CD4-positive, alpha-beta memory T cell (primary cell): ENCODE data around the gene ANTXRL. TPM values are rescaled to one million over a fixed set of nuclear protein-coding genes. Genes with fewer than 3 reads are reported as not detected.
"Not testable (repeated sequence)": the region's sequence is repeated elsewhere in the genome, so short reads cannot be mapped to it uniquely, and the experiment has no call there.

Experiments used
- CTCF ChIA-PET: fragments of 350-600 bp; sonication (Branson Sonifier 250); formaldehyde crosslinking; loops from one replicate; lab custom pipeline; 2021; ENCODE audit warnings: inconsistent platforms; ENCODE audit not compliant: partially characterized antibody; lab: Charles Lee
- POLR2A ChIA-PET: fragments of 350-600 bp; sonication (Branson Sonifier 250); formaldehyde crosslinking; loops from one replicate; lab custom pipeline; 2021; ENCODE audit not compliant: partially characterized antibody; lab: Charles Lee
- DNase-seq, 5 donors: peaks; one replicate each; pipeline versions ENCODE4 v3.0.0 to v3.0.0-alpha.2; 2020 to 2022; ENCODE audit warnings: mixed read lengths in 1 of 5
- H3K27ac ChIP-seq: one replicate; pipeline ENCODE4 v1.7.0; 2013; ENCODE audit warnings: low read depth, low read length
- H3K27me3 ChIP-seq: 2 replicates; pipeline ENCODE4 v1.7.0; 2013; ENCODE audit warnings: mild to moderate bottlenecking, low read length, moderate library complexity; ENCODE audit not compliant: insufficient read depth
- H3K36me3 ChIP-seq: 2 replicates; pipeline ENCODE4 v1.7.0; 2013; ENCODE audit warnings: mild to moderate bottlenecking, low read length, moderate library complexity; ENCODE audit not compliant: insufficient read depth
- H3K4me1 ChIP-seq: 2 replicates; pipeline ENCODE4 v1.7.0; 2013; ENCODE audit warnings: mild to moderate bottlenecking, low read length, moderate library complexity; ENCODE audit not compliant: insufficient read depth
- H3K4me3 ChIP-seq, 2 donors: one replicate each; pipeline ENCODE4 v1.7.0; 2013; ENCODE audit warnings: low read length in 2 of 2, mild to moderate bottlenecking in 1 of 2
- H3K9me3 ChIP-seq, 2 donors: one replicate each; pipeline ENCODE4 v1.7.0; 2013; ENCODE audit warnings: low read length in 2 of 2, control low read depth in 1 of 2; ENCODE audit not compliant: control insufficient read depth in 1 of 2
- H3K27ac Mint-ChIP-seq, 7 donors: one replicate each; pipeline ENCODE4 v1.8.0; 2020 to 2021; ENCODE audit warnings: mixed read lengths in 7 of 7, mild to moderate bottlenecking in 6 of 7, inconsistent platforms in 3 of 7, moderate library complexity in 3 of 7
- H3K27me3 Mint-ChIP-seq, 2 donors: one replicate each; pipeline ENCODE4 v1.8.0; 2020 to 2021; ENCODE audit warnings: mixed read lengths in 2 of 2
- H3K36me3 Mint-ChIP-seq, 2 donors: one replicate each; pipeline ENCODE4 v1.8.0; 2020 to 2021; ENCODE audit warnings: mixed read lengths in 2 of 2, inconsistent platforms in 1 of 2, mild to moderate bottlenecking in 1 of 2
- H3K4me1 Mint-ChIP-seq, 4 donors: one replicate each; pipeline ENCODE4 v1.8.0; 2020 to 2021; ENCODE audit warnings: mixed read lengths in 4 of 4, mild to moderate bottlenecking in 1 of 4
- H3K4me3 Mint-ChIP-seq, 8 donors: one replicate each; pipeline ENCODE4 v1.8.0; 2020 to 2021; ENCODE audit warnings: mixed read lengths in 8 of 8, mild to moderate bottlenecking in 7 of 8, moderate library complexity in 6 of 8, inconsistent platforms in 3 of 8
- H3K9me3 Mint-ChIP-seq, 8 donors: one replicate each; pipeline ENCODE4 v1.8.0; 2020 to 2021; ENCODE audit warnings: mixed read lengths in 8 of 8, mild to moderate bottlenecking in 5 of 8, inconsistent platforms in 3 of 8, moderate library complexity in 1 of 8
- intact Hi-C: fragments of 100-400 bp; cut with micrococcal nuclease; formaldehyde crosslinking; loops from one replicate; pipeline ENCODE4 v1.15.1; 2023
- polyA plus RNA-seq, 2 donors: library from polyadenylated mRNA; unstranded; fragments of 300-500 nt; fragmentation: Illumina TruSeq; gene quantifications; one replicate each; pipeline ENCODE4 v1.2.3, GENCODE V29; 2021
- total RNA-seq, 2 experiments: library from RNA; stranded (reverse); gene quantifications; one replicate each; pipeline ENCODE4 v1.2.3, GENCODE V29; 2021

ANTXRL gene
- total and polyA plus RNA-seq, 4 experiments from 2014 or later, result not detected

DNA sequence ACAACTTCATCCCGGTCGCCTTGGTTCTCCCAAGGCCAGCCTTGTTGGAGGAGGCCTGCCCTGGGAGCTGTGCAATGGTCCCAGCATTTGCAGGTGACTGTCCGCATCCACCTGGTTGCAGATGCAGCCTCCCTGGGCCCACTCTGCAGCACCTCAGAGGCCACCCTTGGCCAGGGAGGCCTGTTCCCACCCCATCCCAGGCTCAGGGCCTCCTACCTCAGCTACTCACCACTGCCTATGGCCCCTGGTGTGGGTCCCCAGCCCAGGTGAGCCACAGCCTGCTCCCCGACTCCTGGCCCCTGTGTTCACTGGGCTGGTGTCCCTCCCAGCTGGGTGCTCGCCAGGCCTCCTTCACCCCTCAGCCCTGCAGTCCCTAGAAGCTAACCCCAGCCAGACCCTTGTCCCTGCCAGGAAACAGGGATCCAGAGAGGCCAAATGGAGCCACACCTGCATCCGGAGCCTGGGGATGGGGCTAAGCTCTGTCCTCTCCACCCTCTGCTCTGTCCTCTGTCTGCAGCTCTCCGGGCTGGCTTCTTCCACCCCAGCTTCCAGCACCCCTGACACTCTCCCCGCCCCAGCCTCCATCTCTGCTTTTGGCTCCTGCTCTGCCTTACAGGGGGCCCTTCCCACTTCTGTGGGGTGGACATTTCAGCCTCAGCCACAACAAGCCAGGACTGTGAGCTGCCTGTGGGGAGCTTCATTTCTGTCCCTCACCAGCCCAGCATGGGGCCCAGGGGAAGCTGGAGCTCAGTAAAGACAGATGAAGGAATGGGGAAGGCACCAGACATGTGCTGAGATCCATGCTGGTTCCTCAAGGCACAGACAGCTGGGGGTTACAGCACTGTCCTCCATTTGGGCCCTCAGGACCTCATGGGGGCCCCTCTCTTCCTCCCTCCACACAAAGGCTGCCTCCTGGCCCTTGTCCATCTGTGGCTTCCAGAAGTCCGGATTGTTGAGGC is 35.6 kb upstream of the ANTXRL start:
- Histone ChIP-seq H3K4me1 (peaks cover under 1% of the 10 kb centered on the region), H3K36me3 (peaks cover 50% of the 10 kb centered on the region), H3K4me3 (no peak overlapping the region), H3K27ac (no peak overlapping the region), H3K9me3 (no peaks in the 10 kb centered on the region), H3K27me3 (no peaks in the 10 kb centered on the region)
- Mint-ChIP-seq H3K27me3 (no peaks in the 10 kb centered on the region), H3K4me1 (peaks cover 5 to 18% (median 11%) of the 10 kb centered on the region in 4 donors), H3K4me3 (no peak overlapping the region), H3K36me3 (peaks cover 3 to 56% of the 10 kb centered on the region in 2 donors), H3K27ac (peak overlapping the region in 4 of 7 donors; percentile 46 to 57 (median 50)), H3K9me3 (no peaks in the 10 kb centered on the region)
- ChIA-PET CTCF (no interaction called here), POLR2A (no interaction called here)
- DNase-seq, result peak in 1 of 5 donors; percentile 31
- intact Hi-C loops, result no loop called here

GRCh38 chr10:46251857-46252847 is 34.6 kb upstream of the ANTXRL start:
- Mint-ChIP-seq H3K4me3 (no peak overlapping the region), H3K27me3 (no peaks in the 10 kb centered on the region), H3K9me3 (no peaks in the 10 kb centered on the region), H3K36me3 (peaks cover 0 to 53% of the 10 kb centered on the region in 2 donors), H3K27ac (no peak overlapping the region), H3K4me1 (peaks cover 8 to 19% (median 12%) of the 10 kb centered on the region in 4 donors)
- H3K36me3 ChIP-seq, result peaks cover 50% of the 10 kb centered on the region
- H3K27ac ChIP-seq, result no peak overlapping the region
- ChIA-PET POLR2A (no interaction called here), CTCF (no interaction called here)
- intact Hi-C loops, result no loop called here
- peak in 1 of 5 donors; percentile 24 for DNase-seq
- no peaks in the 10 kb centered on the region for H3K9me3 ChIP-seq
- peaks cover 4% of the 10 kb centered on the region for H3K4me1 ChIP-seq
- H3K27me3 ChIP-seq, result no peaks in the 10 kb centered on the region
- H3K4me3 ChIP-seq, result no peak overlapping the region

DNA sequence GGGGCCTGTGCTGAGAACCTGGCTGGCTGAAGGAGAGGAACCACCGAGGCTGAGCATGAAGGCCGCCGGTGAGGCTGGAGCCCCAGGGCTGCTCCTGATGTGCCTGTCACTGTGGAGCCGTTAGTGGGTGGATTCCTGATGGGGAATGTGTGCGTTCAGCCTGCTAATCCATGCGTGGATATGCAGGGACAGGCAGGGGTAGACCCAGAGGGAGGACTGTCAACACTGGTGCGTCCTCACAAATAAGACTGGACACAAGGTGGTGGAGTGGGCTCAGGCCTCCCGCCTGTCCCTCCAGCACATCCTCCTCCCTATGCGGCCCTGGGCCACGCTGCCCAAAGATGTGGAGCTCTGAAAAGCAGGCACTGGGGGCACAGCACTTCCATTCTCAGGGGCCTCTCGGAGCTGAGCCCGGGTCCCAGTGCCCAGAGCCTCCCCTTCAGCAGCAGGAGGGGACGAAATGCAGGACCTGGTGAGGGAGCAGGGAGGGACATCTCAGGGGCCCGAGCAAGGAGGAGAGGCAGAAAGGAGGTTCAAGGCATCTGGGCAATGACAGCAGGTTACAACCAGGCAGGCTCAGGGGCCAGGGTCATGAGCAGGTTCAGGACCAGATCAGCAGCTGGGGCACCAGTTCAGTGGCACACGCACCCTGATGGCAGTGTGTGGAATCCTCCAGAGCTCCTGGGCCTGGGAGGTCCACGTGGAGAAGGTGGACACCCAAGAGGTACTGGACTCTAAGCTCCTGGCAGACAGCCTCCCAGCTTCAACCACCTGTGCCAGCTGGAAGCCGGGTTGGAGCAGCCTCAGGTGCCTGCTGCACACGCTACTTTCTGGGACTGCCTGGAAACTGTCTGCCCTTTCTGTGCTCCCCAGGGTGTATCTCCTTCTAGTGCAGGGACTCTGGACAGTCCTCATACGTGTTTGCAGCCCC is 33.5 kb upstream of the ANTXRL start:
- intact Hi-C loops, result no loop called here
- DNase-seq, result peak in 1 of 5 donors; percentile 36
- peaks cover 0 to 55% of the 10 kb centered on the region in 2 donors for H3K36me3 Mint-ChIP-seq
- H3K4me1 Mint-ChIP-seq, result peaks cover 12 to 26% (median 21%) of the 10 kb centered on the region in 4 donors
- no peaks in the 10 kb centered on the region for H3K27me3 Mint-ChIP-seq
- Histone ChIP-seq H3K4me1 (peaks cover 4% of the 10 kb centered on the region), H3K27ac (no peak overlapping the region), H3K4me3 (no peak overlapping the region), H3K27me3 (no peaks in the 10 kb centered on the region), H3K9me3 (no peaks in the 10 kb centered on the region), H3K36me3 (peaks cover 44% of the 10 kb centered on the region)
- POLR2A ChIA-PET, result no interaction called here
- no peak overlapping the region for H3K4me3 Mint-ChIP-seq
- H3K9me3 Mint-ChIP-seq, result no peaks in the 10 kb centered on the region
- CTCF ChIA-PET, result interaction anchor here (1.0 kb wide), 1 partner anchor 19 kb away, joined by 3 read pairs; no protein-coding TSS in a partner anchor
- H3K27ac Mint-ChIP-seq, result peak overlapping the region in 1 of 7 donors; percentile 52

- Histone ChIP-seq H3K27me3 (no peaks in the 10 kb centered on the region), H3K36me3 (peaks cover 40% of the 10 kb centered on the region), H3K27ac (no peak overlapping the region), H3K4me3 (no peak overlapping the region), H3K9me3 (no peaks in the 10 kb centered on the region), H3K4me1 (peaks cover 4% of the 10 kb centered on the region)
- peaks cover 3 to 54% of the 10 kb centered on the region in 2 donors for H3K36me3 Mint-ChIP-seq
- CTCF ChIA-PET, result interaction anchor here (1.0 kb wide), 1 partner anchor 19 kb away, joined by 3 read pairs; no protein-coding TSS in a partner anchor
- intact Hi-C loops, result no loop called here
- peaks cover 17 to 28% (median 26%) of the 10 kb centered on the region in 4 donors for H3K4me1 Mint-ChIP-seq
- H3K9me3 Mint-ChIP-seq, result no peaks in the 10 kb centered on the region
- peak in 1 of 5 donors; percentile 16 for DNase-seq
- POLR2A ChIA-PET, result no interaction called here
- H3K4me3 Mint-ChIP-seq, result no peak overlapping the region
- no peak overlapping the region for H3K27ac Mint-ChIP-seq
- no peaks in the 10 kb centered on the region for H3K27me3 Mint-ChIP-seq
Observed at GRCh38 chr10:46254007-46254383, 32.8 kb upstream of the ANTXRL start.

- H3K4me1 ChIP-seq, result peaks cover 4% of the 10 kb centered on the region
- H3K36me3 ChIP-seq, result peaks cover 40% of the 10 kb centered on the region
- H3K4me1 Mint-ChIP-seq, result peaks cover 17 to 28% (median 26%) of the 10 kb centered on the region in 4 donors
- intact Hi-C loops, result no loop called here
- no peak overlapping the region for H3K27ac ChIP-seq
- H3K27me3 ChIP-seq, result no peaks in the 10 kb centered on the region
- no peaks in the 10 kb centered on the region for H3K9me3 ChIP-seq
- H3K36me3 Mint-ChIP-seq, result peaks cover 3 to 53% of the 10 kb centered on the region in 2 donors
- no peak overlapping the region for H3K4me3 ChIP-seq
- H3K4me3 Mint-ChIP-seq, result no peak overlapping the region
- no peaks in the 10 kb centered on the region for H3K9me3 Mint-ChIP-seq
- ChIA-PET CTCF (interaction anchor here (3.1 kb wide), 1 partner anchor 12 kb away, joined by 12 read pairs; no protein-coding TSS in a partner anchor), POLR2A (no interaction called here)
- H3K27me3 Mint-ChIP-seq, result no peaks in the 10 kb centered on the region
- peak in 1 of 5 donors; percentile 19 for DNase-seq
- peak overlapping the region in 3 of 7 donors; percentile 19 to 68 (median 43) for H3K27ac Mint-ChIP-seq
Observed at GRCh38 chr10:46254467-46254866, 32.3 kb upstream of the ANTXRL start.

DNA sequence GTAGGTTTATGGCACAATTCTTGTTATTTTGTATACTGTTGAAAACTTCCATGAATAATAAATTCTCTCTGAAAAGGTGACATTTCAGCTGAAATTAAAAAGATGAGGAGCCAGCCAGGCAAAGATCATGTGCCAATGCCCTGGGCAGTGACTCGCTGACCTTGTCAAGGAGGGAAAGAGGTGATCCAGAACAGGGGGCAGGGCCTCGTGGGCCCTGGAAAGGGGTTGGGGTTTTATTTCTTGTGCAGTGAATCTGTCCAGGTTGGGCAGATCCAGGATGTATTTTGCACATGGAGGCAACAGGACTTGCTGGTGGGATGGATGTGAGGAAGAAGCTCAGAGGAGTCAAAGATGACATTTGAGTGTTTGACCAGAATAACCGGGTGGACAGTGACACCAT is 31.6 kb upstream of the ANTXRL start:
- intact Hi-C loops, H3K4me1 ChIP-seq, H3K9me3 ChIP-seq, H3K4me3 ChIP-seq, H3K27ac ChIP-seq, H3K9me3 Mint-ChIP-seq, H3K27me3 ChIP-seq, POLR2A ChIA-PET, DNase-seq, H3K27me3 Mint-ChIP-seq, H3K4me3 Mint-ChIP-seq: not testable (repeated sequence)
- CTCF ChIA-PET, result interaction anchor here (1.2 to 3.1 kb wide), 4 partner anchors 11 to 218 kb away, joined by 3 to 12 read pairs (median 6); no protein-coding TSS in a partner anchor
- Mint-ChIP-seq H3K4me1 (peaks cover 17 to 28% (median 26%) of the 10 kb centered on the region in 4 donors), H3K27ac (peak overlapping the region in 5 of 7 donors; percentile 65 to 89 (median 84)), H3K36me3 (peaks cover 3 to 48% of the 10 kb centered on the region in 2 donors)
- peaks cover 40% of the 10 kb centered on the region for H3K36me3 ChIP-seq
